HEK293 (cell line): ENCODE results near the gene ALOXE3.

ENCODE experiments used
- BCL11B ChIP-seq: fragments of 450-650 bp; formaldehyde crosslinking; IDR thresholded peaks from 2 replicates; pipeline ENCODE4 v1.5.1; 2016; ENCODE audit warnings: low read depth, missing biosample characterization, missing genetic modification characterization
- GLIS1 ChIP-seq: fragments of 450-650 bp; formaldehyde crosslinking; IDR thresholded peaks from 2 replicates; pipeline ENCODE4 v1.5.1; 2016; ENCODE audit warnings: missing biosample characterization, missing genetic modification characterization
- HIC1 ChIP-seq: fragments of 450-650 bp; formaldehyde crosslinking; IDR thresholded peaks from 2 replicates; pipeline ENCODE4 v1.5.1; 2016; ENCODE audit warnings: missing biosample characterization, missing genetic modification characterization
- KLF16 ChIP-seq: fragments of 450-650 bp; formaldehyde crosslinking; IDR thresholded peaks from 2 replicates; pipeline ENCODE4 v1.5.1; 2017; ENCODE audit warnings: missing biosample characterization, missing genetic modification characterization
- KLF7 ChIP-seq: fragments of 450-650 bp; formaldehyde crosslinking; IDR thresholded peaks from 2 replicates; pipeline ENCODE4 v1.5.1; 2016; ENCODE audit warnings: missing biosample characterization, missing genetic modification characterization, borderline replicate concordance
- MZF1 ChIP-seq: fragments of 450-650 bp; formaldehyde crosslinking; IDR thresholded peaks from 2 replicates; pipeline ENCODE4 v1.5.1; 2017; ENCODE audit warnings: missing biosample characterization, missing genetic modification characterization, borderline replicate concordance
- OVOL3 ChIP-seq: fragments of 450-650 bp; formaldehyde crosslinking; IDR thresholded peaks from 2 replicates; pipeline ENCODE4 v1.5.1; 2016; ENCODE audit warnings: missing biosample characterization, missing genetic modification characterization
- PRDM10 ChIP-seq: fragments of 450-650 bp; formaldehyde crosslinking; IDR thresholded peaks from 2 replicates; pipeline ENCODE4 v1.5.1; 2016; ENCODE audit warnings: missing biosample characterization, missing genetic modification characterization
- SP2 ChIP-seq: fragments of 450-650 bp; formaldehyde crosslinking; IDR thresholded peaks from 2 replicates; pipeline ENCODE4 v1.5.1; 2016; ENCODE audit warnings: missing biosample characterization, missing genetic modification characterization
- SP3 ChIP-seq: fragments of 450-650 bp; formaldehyde crosslinking; IDR thresholded peaks from 2 replicates; pipeline ENCODE4 v1.5.1; 2016; ENCODE audit warnings: missing biosample characterization, missing genetic modification characterization
- YY2 ChIP-seq: fragments of 450-650 bp; formaldehyde crosslinking; IDR thresholded peaks from 2 replicates; pipeline ENCODE4 v1.5.1; 2016; ENCODE audit warnings: missing biosample characterization, missing genetic modification characterization
- ZBTB1 ChIP-seq: fragments of 450-650 bp; formaldehyde crosslinking; IDR thresholded peaks from 2 replicates; pipeline ENCODE4 v1.5.1; 2016; ENCODE audit warnings: missing biosample characterization, missing genetic modification characterization
- ZBTB20 ChIP-seq: fragments of 450-650 bp; formaldehyde crosslinking; IDR thresholded peaks from 2 replicates; pipeline ENCODE4 v1.5.1; 2016; ENCODE audit warnings: missing biosample characterization, missing genetic modification characterization
- ZBTB7A ChIP-seq: fragments of 450-650 bp; formaldehyde crosslinking; IDR thresholded peaks from 2 replicates; pipeline ENCODE4 v1.5.1; 2016; ENCODE audit warnings: low read depth, missing biosample characterization, missing genetic modification characterization
- ZNF274 ChIP-seq, 2 experiments: fragments of 200-500 bp in 1 of 2; fragments of 450-650 bp in 1 of 2; sonication (Bioruptor generic) in 1 of 2; formaldehyde crosslinking in 1 of 2; IDR thresholded peaks; 2 replicates each; pipeline versions ENCODE4 v1.5.1 to v1.6.1; 2014 to 2016; ENCODE audit warnings: borderline replicate concordance in 1 of 2, inconsistent platforms in 1 of 2, low read length in 1 of 2, missing biosample characterization in 1 of 2, missing genetic modification characterization in 1 of 2
- ZNF37A ChIP-seq: fragments of 450-650 bp; IDR thresholded peaks from 2 replicates; pipeline ENCODE4 v1.5.1; 2018; ENCODE audit warnings: missing biosample characterization, missing genetic modification characterization
- ZNF391 ChIP-seq: fragments of 450-650 bp; formaldehyde crosslinking; IDR thresholded peaks from 2 replicates; pipeline ENCODE4 v1.5.1; 2016; ENCODE audit warnings: low read depth, missing biosample characterization, missing genetic modification characterization, borderline replicate concordance
- ZNF433 ChIP-seq: fragments of 450-650 bp; formaldehyde crosslinking; IDR thresholded peaks from 2 replicates; pipeline ENCODE4 v1.5.1; 2016; ENCODE audit warnings: missing biosample characterization, missing genetic modification characterization, low read depth
- ZNF513 ChIP-seq: fragments of 450-650 bp; IDR thresholded peaks from 2 replicates; pipeline ENCODE4 v1.5.1; 2018; ENCODE audit warnings: missing biosample characterization, missing genetic modification characterization
- ZNF558 ChIP-seq: fragments of 450-650 bp; formaldehyde crosslinking; IDR thresholded peaks from 2 replicates; pipeline ENCODE4 v1.5.1; 2016; ENCODE audit warnings: missing biosample characterization, missing genetic modification characterization
- ZNF585B ChIP-seq: fragments of 450-650 bp; formaldehyde crosslinking; IDR thresholded peaks from 2 replicates; pipeline ENCODE4 v1.5.1; 2016; ENCODE audit warnings: missing biosample characterization, missing genetic modification characterization
- ZNF610 ChIP-seq: fragments of 450-650 bp; formaldehyde crosslinking; IDR thresholded peaks from 2 replicates; pipeline ENCODE4 v1.5.1; 2016; ENCODE audit warnings: missing biosample characterization, missing genetic modification characterization, borderline replicate concordance
- ZNF639 ChIP-seq: fragments of 450-650 bp; formaldehyde crosslinking; IDR thresholded peaks from 2 replicates; pipeline ENCODE4 v1.5.1; 2016; ENCODE audit warnings: missing biosample characterization, missing genetic modification characterization
- ZNF645 ChIP-seq: fragments of 450-650 bp; formaldehyde crosslinking; IDR thresholded peaks from 2 replicates; pipeline ENCODE4; 2016; ENCODE audit warnings: missing biosample characterization, missing genetic modification characterization
- ZNF776 ChIP-seq: fragments of 450-650 bp; formaldehyde crosslinking; IDR thresholded peaks from 2 replicates; pipeline ENCODE4 v1.5.0; 2017; ENCODE audit warnings: missing biosample characterization, missing genetic modification characterization, borderline replicate concordance
- ZNF791 ChIP-seq: fragments of 450-650 bp; formaldehyde crosslinking; IDR thresholded peaks from 2 replicates; pipeline ENCODE4 v1.5.1; 2016; ENCODE audit warnings: missing biosample characterization, missing genetic modification characterization
- ZNF792 ChIP-seq: fragments of 450-650 bp; formaldehyde crosslinking; IDR thresholded peaks from 2 replicates; pipeline ENCODE4 v1.5.1; 2016; ENCODE audit warnings: missing biosample characterization, missing genetic modification characterization

ALOXE3 gene

GRCh38 chr17:8152112-8152775, 33.9 kb upstream of the ALOXE3 start, which contains the start of gene PER1 (continued):
- TF ChIP-seq ZNF274 (IDR thresholded peaks at IDR 0.05; ENCODE audit: low read length) (no peak), ZNF274 (tag by site-specific recombination; IDR thresholded peaks at IDR 0.05; ENCODE audit: borderline replicate concordance) (no peak), KLF7 (no peak), ZNF37A (tag by site-specific recombination) (no peak), PRDM10 (peak; percentile 85), ZNF391 (tag by site-specific recombination) (peak; percentile 54; the same call in 1 of the 2 replicates), SP2 (peak; percentile 95), KLF16 (tag by site-specific recombination) (peak; percentile 52; the same call in 1 of the 2 replicates), GLIS1 (peak; percentile 45; the same call in 1 of the 2 replicates), OVOL3 (tag by site-specific recombination) (no peak), HIC1 (tag by site-specific recombination) (peak; percentile 96), ZBTB7A (tag by site-specific recombination) (no peak), ZNF791 (tag by site-specific recombination) (no peak), ZBTB1 (tag by site-specific recombination) (peak; percentile 97), ZNF433 (tag by site-specific recombination) (no peak), ZNF645 (no peak), YY2 (tag by site-specific recombination) (0 out of 2 replicates have a peak, but pooled peaks have one; percentile 42), ZNF558 (no peak), ZNF639 (tag by site-specific recombination) (peak; percentile 8; the same call in 1 of the 2 replicates), ZNF585B (tag by site-specific recombination) (no peak), BCL11B (peak; percentile 76; the same call in 1 of the 2 replicates), ZNF610 (peak; percentile 50; the same call in 1 of the 2 replicates), SP3 (tag by site-specific recombination) (peak; percentile 80), ZNF792 (tag by site-specific recombination) (no peak), ZNF513 (tag by site-specific recombination) (no peak), ZBTB20 (tag by site-specific recombination) (peak; percentile 93), ZNF776 (no peak), MZF1 (no peak)
